VCaP (cell line): ENCODE measurements around the gene RNF145.

ENCODE experiments used
- H3K27ac ChIP-seq: fragments of 450-650 bp; 2 replicates; pipeline ENCODE4 v1.5.1; 2017
- CTCF ChIP-seq: fragments of 450-650 bp; conservative IDR thresholded peaks from 2 replicates; pipeline ENCODE4 v1.5.1; 2017; ENCODE audit warnings: mild to moderate bottlenecking, moderate library complexity

The RNF145 gene

GRCh38 chr5:159227452-159227851, 18.1 kb upstream of the RNF145 start:
- no peak for TF ChIP-seq CTCF
- H3K27ac ChIP-seq, result no peak overlapping the region

- TF ChIP-seq CTCF, result no peak
- no peak overlapping the region for H3K27ac ChIP-seq
Measured at GRCh38 chr5:159226451-159226850, 17.1 kb upstream of the RNF145 start.

- no peak overlapping the region for H3K27ac ChIP-seq
- TF ChIP-seq CTCF, result no peak
Measured at GRCh38 chr5:159224471-159224870, 15.1 kb upstream of the RNF145 start.

- TF ChIP-seq CTCF, result no peak
Measured at GRCh38 chr5:159223469-159223868, 14.1 kb upstream of the RNF145 start.

GRCh38 chr5:159220206-159220605, 10.9 kb upstream of the RNF145 start:
- H3K27ac ChIP-seq, result no peak overlapping the region
- TF ChIP-seq CTCF, result no peak

More at GRCh38 chr5:159223469-159223868, 14.1 kb upstream of the RNF145 start:
- H3K27ac ChIP-seq, result no peak overlapping the region

GRCh38 chr5:159218595-159219023, 9.3 kb upstream of the RNF145 start:
- no peak overlapping the region for H3K27ac ChIP-seq
- TF ChIP-seq CTCF, result no peak

GRCh38 chr5:159217236-159217635, 7.9 kb upstream of the RNF145 start:
- no peak overlapping the region for H3K27ac ChIP-seq
- TF ChIP-seq CTCF, result no peak

GRCh38 chr5:159216454-159216853, 7.1 kb upstream of the RNF145 start:
- H3K27ac ChIP-seq, result no peak overlapping the region

More at GRCh38 chr5:159216454-159216853, 7.1 kb upstream of the RNF145 start:
- no peak; the same call in 1 of the 2 replicates for TF ChIP-seq CTCF
